Measurements from ENCODE around the gene IDH3G. TPM values are rescaled to one million over a fixed set of nuclear protein-coding genes. Genes with fewer than 3 reads are reported as not detected.

Gene IDH3G
- total and polyA plus RNA-seq, 9 donors: 41.3 to 58.5 (median 53.7) TPM

DNA sequence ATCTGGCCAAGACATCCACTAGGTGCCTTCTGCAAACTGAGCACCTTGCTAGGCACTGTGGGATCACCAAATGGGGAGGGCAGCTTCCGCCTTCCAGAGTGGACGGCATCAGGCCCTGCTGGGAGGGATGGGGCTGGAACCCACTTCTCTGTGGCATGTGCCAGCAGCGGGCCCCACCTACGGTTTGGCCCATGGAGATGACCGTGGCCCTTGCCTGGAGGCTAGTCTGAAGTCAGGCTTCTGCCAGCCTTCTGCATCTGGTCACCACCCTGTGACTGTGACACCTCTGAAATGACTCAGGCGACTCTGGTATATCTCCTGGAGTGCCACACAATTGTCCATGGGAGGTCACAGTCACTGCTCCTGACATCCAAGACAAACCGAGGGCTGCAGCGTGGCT is 7.5 kb upstream of the IDH3G start:
- no peak overlapping the region for H3K27ac ChIP-seq
- H3K4me3 ChIP-seq: no peak overlapping the region
- no peak for TF ChIP-seq EP300 (IDR thresholded peaks at IDR 0.05)
- TF ChIP-seq POLR2A (IDR thresholded peaks at IDR 0.05): no peak
- TF ChIP-seq, protein P1, sequence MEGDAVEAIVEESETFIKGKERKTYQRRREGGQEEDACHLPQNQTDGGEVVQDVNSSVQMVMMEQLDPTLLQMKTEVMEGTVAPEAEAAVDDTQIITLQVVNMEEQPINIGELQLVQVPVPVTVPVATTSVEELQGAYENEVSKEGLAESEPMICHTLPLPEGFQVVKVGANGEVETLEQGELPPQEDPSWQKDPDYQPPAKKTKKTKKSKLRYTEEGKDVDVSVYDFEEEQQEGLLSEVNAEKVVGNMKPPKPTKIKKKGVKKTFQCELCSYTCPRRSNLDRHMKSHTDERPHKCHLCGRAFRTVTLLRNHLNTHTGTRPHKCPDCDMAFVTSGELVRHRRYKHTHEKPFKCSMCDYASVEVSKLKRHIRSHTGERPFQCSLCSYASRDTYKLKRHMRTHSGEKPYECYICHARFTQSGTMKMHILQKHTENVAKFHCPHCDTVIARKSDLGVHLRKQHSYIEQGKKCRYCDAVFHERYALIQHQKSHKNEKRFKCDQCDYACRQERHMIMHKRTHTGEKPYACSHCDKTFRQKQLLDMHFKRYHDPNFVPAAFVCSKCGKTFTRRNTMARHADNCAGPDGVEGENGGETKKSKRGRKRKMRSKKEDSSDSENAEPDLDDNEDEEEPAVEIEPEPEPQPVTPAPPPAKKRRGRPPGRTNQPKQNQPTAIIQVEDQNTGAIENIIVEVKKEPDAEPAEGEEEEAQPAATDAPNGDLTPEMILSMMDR (IDR thresholded peaks at IDR 0.05): no peak
- H3K4me1 ChIP-seq (ENCODE audit: insufficient read depth): no peaks in the 10 kb centered on the region
- 84 to 96% (median 86%) methylated on average over 8 of the region's 8 CpGs for WGBS, 3 donors
- no peaks in the 10 kb centered on the region for H3K27me3 ChIP-seq
- H3K9me3 ChIP-seq: no peaks in the 10 kb centered on the region
- intact Hi-C loops (cut with DNase I): no loop called here
- H3K36me3 ChIP-seq: no peaks in the 10 kb centered on the region
- no peak for DNase-seq

DNA sequence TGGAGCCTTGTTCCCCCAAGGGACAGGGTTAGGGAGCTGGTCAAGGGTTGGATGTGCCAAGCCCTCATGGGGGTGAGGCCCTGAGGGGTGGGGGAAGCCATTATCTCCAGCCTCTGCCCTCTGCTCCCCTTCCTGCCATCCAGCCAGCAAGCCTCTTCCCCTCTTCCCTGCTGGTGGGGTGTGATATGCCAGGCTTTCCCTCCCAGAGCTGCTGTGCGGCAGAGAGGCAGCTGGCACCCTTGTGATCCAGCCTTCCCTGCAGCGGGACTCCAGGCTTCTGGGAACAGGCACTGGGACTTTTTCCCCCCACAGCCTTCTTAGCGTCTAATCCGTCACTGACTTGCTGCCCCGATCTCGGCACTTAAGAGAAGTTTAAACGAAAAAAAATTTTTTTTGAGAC is 6.6 kb upstream of the IDH3G start:
- Histone ChIP-seq H3K4me3 (no peak overlapping the region), H3K27me3 (no peaks in the 10 kb centered on the region), H3K36me3 (no peaks in the 10 kb centered on the region), H3K27ac (no peak overlapping the region), H3K4me1 (ENCODE audit: insufficient read depth) (no peaks in the 10 kb centered on the region), H3K9me3 (no peaks in the 10 kb centered on the region)
- WGBS, 3 donors: 75 to 83% (median 77%) methylated on average over 7 of the region's 7 CpGs
- TF ChIP-seq EP300 (IDR thresholded peaks at IDR 0.05) (no peak), POLR2A (IDR thresholded peaks at IDR 0.05) (no peak)
- DNase-seq: no peak
- intact Hi-C loops (cut with DNase I): no loop called here

DNA sequence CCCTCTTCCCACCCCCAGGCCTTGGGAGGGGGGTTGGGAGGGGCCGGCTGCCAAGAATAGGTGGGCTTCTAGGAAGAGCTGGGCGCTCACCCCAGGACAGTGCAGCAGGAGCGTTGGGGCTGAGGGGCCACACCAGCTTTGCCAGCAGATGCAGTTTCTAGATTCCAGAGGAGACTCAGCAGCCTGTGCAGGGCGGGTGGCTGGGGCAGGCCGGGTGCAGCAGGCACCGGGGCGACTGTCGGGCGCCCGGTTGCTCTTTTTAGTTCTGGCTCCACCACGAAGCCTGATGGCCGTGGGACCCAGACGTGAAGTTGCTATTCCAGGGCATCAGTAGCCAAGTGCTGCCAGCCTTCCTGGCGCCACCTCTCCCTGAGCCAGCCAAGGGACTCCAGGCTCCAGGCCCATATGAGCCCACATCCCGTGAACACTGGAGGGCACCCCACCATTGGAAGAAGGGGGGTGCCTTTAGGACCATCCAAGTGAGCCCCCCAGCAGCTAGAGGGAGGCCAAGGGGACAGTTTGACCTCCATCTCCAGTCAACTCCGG is 6.1 kb upstream of the IDH3G start:
- no peak for DNase-seq
- WGBS, 3 donors: 74 to 81% (median 75%) methylated on average over 15 to 16 of the region's 16 CpGs
- Histone ChIP-seq H3K9me3 (no peaks in the 10 kb centered on the region), H3K27ac (no peak overlapping the region), H3K36me3 (no peaks in the 10 kb centered on the region), H3K27me3 (no peaks in the 10 kb centered on the region), H3K4me3 (no peak overlapping the region), H3K4me1 (ENCODE audit: insufficient read depth) (no peaks in the 10 kb centered on the region)
- no peak for TF ChIP-seq EP300 (IDR thresholded peaks at IDR 0.05)
- TF ChIP-seq, protein P1 (IDR thresholded peaks at IDR 0.05): no peak
- TF ChIP-seq POLR2A (IDR thresholded peaks at IDR 0.05): no peak
- intact Hi-C loops (cut with DNase I): no loop called here

DNA sequence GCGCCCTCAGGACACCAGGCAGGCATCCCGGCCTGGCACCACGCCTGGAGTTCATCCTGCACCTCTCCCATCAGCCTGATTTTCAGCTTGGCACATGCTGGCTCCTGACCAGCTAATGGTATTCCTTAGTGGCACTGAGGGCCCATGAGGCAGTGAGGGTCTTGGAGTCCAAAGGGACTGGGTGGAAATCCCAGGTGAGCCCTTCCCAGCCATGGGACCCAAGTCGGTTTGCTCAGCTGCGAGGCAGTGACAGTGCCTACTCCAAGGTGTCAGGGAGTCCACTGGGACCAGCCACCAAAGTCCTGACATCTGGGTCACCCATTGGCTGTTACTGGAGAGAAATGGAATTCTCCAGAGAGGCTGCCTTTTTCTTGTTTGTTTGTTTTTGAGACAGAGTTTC is 5.2 kb upstream of the IDH3G start:
- Histone ChIP-seq H3K27ac (no peak overlapping the region), H3K4me3 (no peak overlapping the region), H3K9me3 (no peaks in the 10 kb centered on the region), H3K27me3 (no peaks in the 10 kb centered on the region), H3K4me1 (ENCODE audit: insufficient read depth) (no peaks in the 10 kb centered on the region), H3K36me3 (no peaks in the 10 kb centered on the region)
- WGBS, 3 donors: 85 to 88% (median 86%) methylated on average over 5 of the region's 5 CpGs
- DNase-seq: no peak
- intact Hi-C loops (cut with DNase I): loop anchor here in 1 of 4 donors (10.0 kb wide), 1 partner anchor 265 kb away; no protein-coding TSS in a partner anchor
- TF ChIP-seq POLR2A (IDR thresholded peaks at IDR 0.05) (no peak), EP300 (IDR thresholded peaks at IDR 0.05) (no peak)
- TF ChIP-seq, protein P1 (IDR thresholded peaks at IDR 0.05): no peak

DNA sequence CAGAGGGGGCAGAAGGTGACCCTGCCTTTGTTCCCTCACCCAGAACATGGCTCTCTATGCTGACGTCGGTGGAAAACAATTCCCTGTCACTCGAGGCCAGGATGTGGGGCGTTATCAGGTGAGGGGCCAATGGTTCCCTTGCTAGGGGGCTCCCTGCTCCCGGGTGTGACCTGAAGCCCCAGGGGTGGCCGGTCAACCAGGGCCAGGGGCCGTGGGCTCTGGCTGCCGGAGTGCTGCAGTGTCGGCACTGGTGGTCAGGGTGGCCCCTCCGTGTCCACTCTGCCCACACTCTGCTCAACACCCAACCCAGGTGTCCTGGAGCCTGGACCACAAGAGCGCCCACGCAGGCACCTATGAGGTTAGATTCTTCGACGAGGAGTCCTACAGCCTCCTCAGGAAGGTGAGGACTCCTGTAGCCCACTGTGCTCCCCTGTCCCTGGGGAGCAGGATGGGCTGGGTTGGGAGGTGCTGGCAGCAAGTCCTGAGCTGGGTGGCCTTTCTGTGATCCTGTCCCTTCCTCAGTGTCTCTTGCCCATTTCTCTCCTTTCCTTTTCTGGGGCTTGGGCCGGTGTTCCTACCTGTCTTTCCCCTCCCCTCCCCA is 3.3 kb upstream of the IDH3G start:
- H3K36me3 ChIP-seq: no peaks in the 10 kb centered on the region
- H3K4me3 ChIP-seq: no peak overlapping the region
- 85 to 93% (median 88%) methylated on average over 15 of the region's 15 CpGs for WGBS, 3 donors
- no peak overlapping the region for H3K27ac ChIP-seq
- intact Hi-C loops (cut with DNase I): loop anchor here in 1 of 4 donors (10.0 kb wide), 1 partner anchor 267 kb away; no protein-coding TSS in a partner anchor
- no peaks in the 10 kb centered on the region for H3K9me3 ChIP-seq
- no peaks in the 10 kb centered on the region for H3K27me3 ChIP-seq
- TF ChIP-seq, protein P1 (IDR thresholded peaks at IDR 0.05): no peak
- TF ChIP-seq POLR2A (IDR thresholded peaks at IDR 0.05) (no peak), EP300 (IDR thresholded peaks at IDR 0.05) (no peak)
- DNase-seq: no peak
- H3K4me1 ChIP-seq (ENCODE audit: insufficient read depth): peaks cover 5% of the 10 kb centered on the region
